ENCODE results near the gene PLCD4. TPM values are rescaled to one million over a fixed set of nuclear protein-coding genes. Genes with fewer than 3 reads are reported as not detected.

Gene PLCD4
- polyA plus RNA-seq (2011; rRNA removed) (4.7 and 4.9 TPM in 2 replicates), polyA minus RNA-seq (2011; rRNA and poly(A)+ RNA removed) (5.5 and 5.7 TPM in 2 replicates)

DNA sequence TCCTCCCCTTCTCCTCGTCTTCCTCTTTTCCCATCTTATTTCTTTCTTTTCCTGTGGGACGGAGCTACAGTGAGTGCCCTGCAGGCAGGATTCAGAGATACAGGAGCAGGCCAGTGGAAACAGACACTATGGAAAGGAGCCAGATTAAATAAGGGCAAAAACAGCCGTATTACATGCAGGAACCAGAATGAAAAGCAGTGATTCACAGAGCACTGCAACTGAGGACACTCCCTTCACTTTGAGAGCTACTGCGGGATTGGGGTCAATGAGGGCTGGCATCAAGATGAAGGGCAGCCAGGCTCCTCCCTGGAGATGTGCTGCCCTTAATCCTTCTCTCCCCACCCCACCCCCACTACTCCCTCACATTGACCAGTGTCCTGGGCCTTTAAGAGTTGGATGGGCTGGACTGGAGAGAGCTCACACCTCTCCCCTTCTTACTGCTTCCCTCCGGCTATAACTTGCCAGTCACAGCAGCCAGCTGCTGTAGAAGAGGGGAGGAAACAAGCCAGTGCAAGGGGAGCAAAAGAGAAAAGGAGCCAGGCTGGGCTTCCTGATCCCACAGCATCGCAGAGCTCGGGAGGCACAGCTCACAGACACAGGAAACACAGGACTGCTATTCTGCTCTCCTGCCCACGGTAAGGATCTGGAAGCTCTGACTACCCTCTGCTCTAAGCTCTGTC, at the start of gene PLCD4:
Gene PLCD4, plus strand, starts transcription at position 464 of the 680 bp plus-strand sequence. CDS start 7,841 bp downstream, outside the sequence.
- H3K4me3 ChIP-seq (ENCODE audit: low read depth, low read length), result peak within 1 kb of the TSS; percentile 51
- no peaks in the 10 kb centered on the region for H3K9me3 ChIP-seq (ENCODE audit: control insufficient read depth, insufficient read depth, low read length)
- ChIA-PET POLR2A (interaction anchor here (1.0 to 1.6 kb wide), 3 partner anchors 13 to 52 kb away, joined by 3 to 11 read pairs (median 4); partner anchors contain the start of genes BCS1L and ZNF142), CTCF (interaction anchor here (0.6 to 2.9 kb wide), 7 partner anchors 9 to 604 kb away, joined by 3 to 14 read pairs (median 4); partner anchors contain the start of gene TTLL4)
- no peak for TF ChIP-seq CTCF (IDR thresholded peaks at IDR 0.05; ENCODE audit: low read depth, low read length)
- peaks cover under 1% of the 10 kb centered on the region for H3K27me3 ChIP-seq (ENCODE audit: control insufficient read depth, insufficient read depth, low read length)
- peak within 1 kb of the TSS; percentile 21 for H3K27ac ChIP-seq (ENCODE audit: low read depth, low read length)
- DNase-seq (ENCODE audit: low read depth, low spot score), result peak; percentile 27

DNA sequence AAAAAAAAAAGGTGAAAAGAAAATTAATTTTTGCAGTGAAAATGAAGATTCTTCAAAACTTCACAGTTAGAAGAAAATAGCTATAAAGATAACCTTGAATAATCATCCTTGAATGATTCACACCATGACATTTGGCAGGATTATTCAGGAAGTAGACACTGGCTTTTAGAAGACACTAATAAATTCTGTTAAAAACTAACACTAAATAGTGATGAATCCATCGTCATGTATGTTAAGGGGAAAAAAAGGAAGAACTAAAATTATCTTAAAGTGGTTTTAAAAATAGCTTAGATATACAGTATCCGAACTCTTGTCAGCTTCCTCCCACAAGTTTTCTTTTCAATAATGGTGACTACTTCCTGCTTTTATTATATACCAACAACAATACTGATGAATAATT, 49.8 kb upstream of the PLCD4 start:
- no peak overlapping the region for H3K4me3 ChIP-seq (ENCODE audit: low read depth, low read length)
- ChIA-PET POLR2A (no interaction called here), CTCF (interaction anchor here (0.6 kb wide), 1 partner anchor 17 kb away, joined by 3 read pairs; no protein-coding TSS in a partner anchor)
- H3K27me3 ChIP-seq (ENCODE audit: control insufficient read depth, insufficient read depth, low read length), result no peaks in the 10 kb centered on the region
- no peak overlapping the region for H3K27ac ChIP-seq (ENCODE audit: low read depth, low read length)
- no peak for TF ChIP-seq CTCF (IDR thresholded peaks at IDR 0.05; ENCODE audit: low read depth, low read length)
- H3K9me3 ChIP-seq (ENCODE audit: control insufficient read depth, insufficient read depth, low read length), result no peaks in the 10 kb centered on the region
- no peak for DNase-seq (ENCODE audit: low read depth, low spot score)

DNA sequence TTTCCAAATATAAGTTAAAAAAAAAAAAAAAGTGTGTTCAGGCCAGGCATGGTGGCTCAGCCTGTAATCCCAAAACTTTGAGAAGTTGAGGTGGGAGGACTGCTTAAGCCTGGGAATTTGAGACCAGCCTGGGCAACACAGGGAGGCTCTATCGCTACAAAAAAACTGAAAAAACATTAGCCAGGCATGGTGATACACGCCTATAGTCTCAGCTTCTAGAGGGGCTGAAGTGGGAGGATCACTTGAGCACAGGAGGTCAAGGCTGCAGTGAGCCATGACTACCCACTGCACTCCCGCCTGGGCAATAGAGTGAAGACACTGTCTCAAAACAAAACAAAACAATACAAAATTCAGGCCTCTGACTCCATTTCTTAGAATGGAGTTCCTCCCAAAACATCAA, 48.7 kb upstream of the PLCD4 start:
- ChIA-PET POLR2A (no interaction called here), CTCF (interaction anchor here (0.5 kb wide), 1 partner anchor 82 kb away, joined by 3 read pairs; no protein-coding TSS in a partner anchor)
- no peak for TF ChIP-seq CTCF (IDR thresholded peaks at IDR 0.05; ENCODE audit: low read depth, low read length)

GRCh38 chr2:218564056-218564455, 43.6 kb upstream of the PLCD4 start:
- DNase-seq (ENCODE audit: low read depth, low spot score), result no peak
- Histone ChIP-seq H3K4me3 (ENCODE audit: low read depth, low read length) (no peak overlapping the region), H3K9me3 (ENCODE audit: control insufficient read depth, insufficient read depth, low read length) (no peaks in the 10 kb centered on the region; the same call in 1 of the 2 replicates), H3K27me3 (ENCODE audit: control insufficient read depth, insufficient read depth, low read length) (no peaks in the 10 kb centered on the region), H3K27ac (ENCODE audit: low read depth, low read length) (no peak overlapping the region)
- POLR2A ChIA-PET, result interaction anchor here (0.7 kb wide), 1 partner anchor 420 kb away, joined by 5 read pairs; no protein-coding TSS in a partner anchor
- CTCF ChIA-PET, result interaction anchor here (1.8 kb wide), 1 partner anchor 84 kb away, joined by 5 read pairs; no protein-coding TSS in a partner anchor
- TF ChIP-seq CTCF (IDR thresholded peaks at IDR 0.05; ENCODE audit: low read depth, low read length), result no peak

More for the DNA sequence above, 48.7 kb upstream of the PLCD4 start:
- Histone ChIP-seq H3K4me3 (ENCODE audit: low read depth, low read length) (no peak overlapping the region), H3K27me3 (ENCODE audit: control insufficient read depth, insufficient read depth, low read length) (no peaks in the 10 kb centered on the region), H3K9me3 (ENCODE audit: control insufficient read depth, insufficient read depth, low read length) (no peaks in the 10 kb centered on the region), H3K27ac (ENCODE audit: low read depth, low read length) (no peak overlapping the region)
- no peak for DNase-seq (ENCODE audit: low read depth, low spot score)

DNA sequence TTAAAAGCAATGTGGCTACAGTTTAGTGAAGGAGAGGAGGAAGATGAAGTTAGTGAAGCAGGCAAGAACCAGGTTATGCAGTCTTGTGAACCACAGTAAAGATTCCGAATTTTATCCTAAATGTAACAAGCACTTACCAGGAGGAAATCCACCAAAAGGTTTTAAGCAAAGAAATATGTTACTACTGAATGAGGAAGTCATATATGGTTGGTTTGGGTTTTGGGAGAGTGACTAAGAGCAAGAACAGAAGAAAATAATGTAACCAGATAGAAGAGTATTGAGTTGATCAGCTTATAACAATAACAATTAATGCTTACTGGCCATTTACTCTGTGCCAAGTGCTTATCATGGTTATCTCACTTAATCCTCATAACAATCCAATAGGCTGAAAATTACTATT, 41.4 kb upstream of the PLCD4 start:
- Histone ChIP-seq H3K27me3 (ENCODE audit: control insufficient read depth, insufficient read depth, low read length) (no peaks in the 10 kb centered on the region), H3K9me3 (ENCODE audit: control insufficient read depth, insufficient read depth, low read length) (no peaks in the 10 kb centered on the region; the same call in 1 of the 2 replicates), H3K4me3 (ENCODE audit: low read depth, low read length) (no peak overlapping the region), H3K27ac (ENCODE audit: low read depth, low read length) (no peak overlapping the region)
- DNase-seq (ENCODE audit: low read depth, low spot score), result no peak
- POLR2A ChIA-PET, result no interaction called here
- no peak for TF ChIP-seq CTCF (IDR thresholded peaks at IDR 0.05; ENCODE audit: low read depth, low read length)
- CTCF ChIA-PET, result no interaction called here
